HepG2 (cell line): ENCODE results near the gene SLC26A4. TPM values are rescaled to one million over a fixed set of nuclear protein-coding genes. Genes with fewer than 3 reads are reported as not detected.

Experiments used
- HOXA3 ChIP-seq: sonication (generic); formaldehyde crosslinking; IDR thresholded peaks from 2 replicates; pipeline ENCODE4 v1.5.0; 2020; ENCODE audit warnings: missing genetic modification reagents
- MLX ChIP-seq: IDR thresholded peaks from 2 replicates; pipeline ENCODE4 v1.6.1; 2016
- PHF8 ChIP-seq: sonication (generic); formaldehyde crosslinking; IDR thresholded peaks from 2 replicates; pipeline ENCODE4 v1.5.0; 2020; ENCODE audit warnings: missing genetic modification reagents
- RORA ChIP-seq: sonication (generic); formaldehyde crosslinking; IDR thresholded peaks from 2 replicates; pipeline ENCODE4 v1.5.0; 2020; ENCODE audit warnings: mild to moderate bottlenecking, missing genetic modification reagents, moderate library complexity
- ZBTB40 ChIP-seq, 2 experiments: fragments of 450-650 bp in 1 of 2; sonication (generic) in 1 of 2; formaldehyde crosslinking in 1 of 2; IDR thresholded peaks; 2 replicates each; pipeline versions ENCODE4 v1.6.1 to v1.8.0; 2016 to 2022; ENCODE audit warnings: antibody characterized with exemption in 1 of 2, mild to moderate bottlenecking in 1 of 2, missing genetic modification reagents in 1 of 2
- ZFP90 ChIP-seq: sonication (generic); formaldehyde crosslinking; IDR thresholded peaks from 2 replicates; pipeline ENCODE4 v1.8.0; 2022; ENCODE audit warnings: missing genetic modification reagents, mild to moderate bottlenecking, inconsistent platforms, borderline replicate concordance
- polyA plus RNA-seq, 8 experiments: library from polyadenylated mRNA; depleted of rRNA in 3 of 8; stranded (reverse) in 7 of 8; unstranded in 1 of 8; fragments of >200 nt; fragmentation: Illumina TruSeq in 4 of 8; extraction: Trizol in 4 of 8; gene quantifications; 2 replicates each; pipeline versions ENCODE4 v1.2.1 to v1.2.3, GENCODE V29; 2011 to 2016; ENCODE audit warnings: low read depth in 4 of 8, missing spikeins in 1 of 8, mixed read lengths in 1 of 8; ENCODE audit not compliant: insufficient read depth in 1 of 8
- total RNA-seq, 5 experiments: library from RNA; depleted of rRNA; stranded (reverse); fragments of >200 nt; fragmentation: Illumina TruSeq; extraction: Trizol; gene quantifications; 2 replicates each; pipeline ENCODE4 v1.2.3, GENCODE V29; 2016; ENCODE audit warnings: low read depth in 1 of 5

SLC26A4 gene
- total and polyA plus RNA-seq, 2 of the 13 experiments (the other 11 are each of a cell fraction or from before 2014, with no cell fraction given): 0.08 to 0.11 TPM

GRCh38 chr7:107672183-107672582 lies 11.6 kb downstream of the SLC26A4 start (continued):
- TF ChIP-seq ZBTB40 (IDR thresholded peaks at IDR 0.05) (peak; percentile 80), ZBTB40 (CRISPR knock-in tag; IDR thresholded peaks at IDR 0.05) (no peak), HOXA3 (no peak), ZFP90 (no peak), RORA (CRISPR knock-in tag) (no peak), PHF8 (no peak), MLX (CRISPR knock-in tag) (no peak)
